ENCODE results near the gene ACAP2.

DNA sequence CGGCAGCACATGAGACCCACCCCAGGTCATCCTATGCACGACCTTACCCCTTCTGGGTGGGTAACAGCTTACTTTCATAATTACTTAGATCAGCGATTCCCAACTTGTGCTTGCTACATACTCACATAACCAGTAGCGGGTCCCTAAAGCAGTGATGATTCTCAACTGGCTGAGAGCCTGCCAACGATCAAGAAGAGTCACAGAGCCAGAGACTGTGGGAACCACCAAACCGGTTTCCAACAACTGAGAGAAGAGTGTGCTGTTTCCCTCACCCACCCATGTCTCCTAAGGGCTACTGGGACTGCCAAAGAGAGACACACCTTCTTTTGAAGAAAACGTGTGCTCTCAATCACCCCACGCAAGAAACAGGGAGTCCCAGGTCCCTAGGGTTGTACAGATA, 159.9 kb downstream of the ACAP2 start:
- TF ChIP-seq, protein P1, sequence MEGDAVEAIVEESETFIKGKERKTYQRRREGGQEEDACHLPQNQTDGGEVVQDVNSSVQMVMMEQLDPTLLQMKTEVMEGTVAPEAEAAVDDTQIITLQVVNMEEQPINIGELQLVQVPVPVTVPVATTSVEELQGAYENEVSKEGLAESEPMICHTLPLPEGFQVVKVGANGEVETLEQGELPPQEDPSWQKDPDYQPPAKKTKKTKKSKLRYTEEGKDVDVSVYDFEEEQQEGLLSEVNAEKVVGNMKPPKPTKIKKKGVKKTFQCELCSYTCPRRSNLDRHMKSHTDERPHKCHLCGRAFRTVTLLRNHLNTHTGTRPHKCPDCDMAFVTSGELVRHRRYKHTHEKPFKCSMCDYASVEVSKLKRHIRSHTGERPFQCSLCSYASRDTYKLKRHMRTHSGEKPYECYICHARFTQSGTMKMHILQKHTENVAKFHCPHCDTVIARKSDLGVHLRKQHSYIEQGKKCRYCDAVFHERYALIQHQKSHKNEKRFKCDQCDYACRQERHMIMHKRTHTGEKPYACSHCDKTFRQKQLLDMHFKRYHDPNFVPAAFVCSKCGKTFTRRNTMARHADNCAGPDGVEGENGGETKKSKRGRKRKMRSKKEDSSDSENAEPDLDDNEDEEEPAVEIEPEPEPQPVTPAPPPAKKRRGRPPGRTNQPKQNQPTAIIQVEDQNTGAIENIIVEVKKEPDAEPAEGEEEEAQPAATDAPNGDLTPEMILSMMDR (IDR thresholded peaks at IDR 0.05): no peak
- no peak for TF ChIP-seq POLR2A (IDR thresholded peaks at IDR 0.05)

Measured in suprapubic skin (tissue), 3 donors.